ENCODE measurements around the gene FNBP1.

- TF ChIP-seq CTCF (IDR thresholded peaks at IDR 0.05) (no peak), POLR2AphosphoS5 (IDR thresholded peaks at IDR 0.05; ENCODE audit: low read depth, low read length) (no peak), REST (IDR thresholded peaks at IDR 0.05; ENCODE audit: insufficient read depth in 1 of 2, low read depth in 2 of 2, low read length in 1 of 2) (no peak), TCF7L2 (IDR thresholded peaks at IDR 0.05; ENCODE audit: low read depth, low read length) (no peak), SIN3A (IDR thresholded peaks at IDR 0.05; ENCODE audit: borderline replicate concordance, insufficient read depth, low read depth, low read length) (no peak)
Observed at GRCh38 chr9:129999141-129999510, 43.9 kb downstream of the FNBP1 start.
